Fibroblast of pulmonary artery (primary cell): ENCODE results near the gene CEP97.

Experiments used
- DNase-seq: peaks from one replicate; pipeline ENCODE4 v3.0.0-alpha.2; 2010; ENCODE audit warnings: low read depth
- H3K4me3 ChIP-seq: replicated peaks from 2 replicates; pipeline ENCODE4 v1.5.1; 2011; ENCODE audit warnings: low read depth, mild to moderate bottlenecking, control low read depth, low read length, moderate library complexity
- CTCF ChIP-seq: IDR thresholded peaks from 2 replicates; pipeline ENCODE4 v1.5.1; 2011; ENCODE audit warnings: mild to moderate bottlenecking, control low read depth, low read length, inconsistent platforms; ENCODE audit errors: missing control alignments

The CEP97 gene

GRCh38 chr3:101810022-101810418 lies 85.6 kb downstream of the CEP97 start:
- DNase-seq: peak; percentile 19
- no peak for TF ChIP-seq CTCF
- no peak overlapping the region for H3K4me3 ChIP-seq

GRCh38 chr3:101811875-101812274 lies 87.5 kb downstream of the CEP97 start:
- DNase-seq: no peak
- H3K4me3 ChIP-seq: no peak overlapping the region
- TF ChIP-seq CTCF: no peak

GRCh38 chr3:101812895-101813294 lies 88.5 kb downstream of the CEP97 start:
- no peak for TF ChIP-seq CTCF
- no peak for DNase-seq
- H3K4me3 ChIP-seq: no peak overlapping the region

GRCh38 chr3:101813817-101814440 lies 89.5 kb downstream of the CEP97 start:
- DNase-seq: peak; percentile 68
- TF ChIP-seq CTCF: peak; percentile 54
- no peak overlapping the region for H3K4me3 ChIP-seq

GRCh38 chr3:101814835-101815234 lies 90.4 kb downstream of the CEP97 start:
- DNase-seq: no peak
- TF ChIP-seq CTCF: no peak
- no peak overlapping the region for H3K4me3 ChIP-seq

GRCh38 chr3:101816215-101817149 lies 92.1 kb downstream of the CEP97 start:
- no peak for TF ChIP-seq CTCF
- DNase-seq: peak; percentile 23
- H3K4me3 ChIP-seq: no peak overlapping the region
